ENCODE results near the gene TLCD3B. TPM values are rescaled to one million over a fixed set of nuclear protein-coding genes. Genes with fewer than 3 reads are reported as not detected.

TLCD3B gene
- total and polyA plus RNA-seq, 3 donors from 2014 or later, result 51.8 to 194 (median 82.7) TPM

DNA sequence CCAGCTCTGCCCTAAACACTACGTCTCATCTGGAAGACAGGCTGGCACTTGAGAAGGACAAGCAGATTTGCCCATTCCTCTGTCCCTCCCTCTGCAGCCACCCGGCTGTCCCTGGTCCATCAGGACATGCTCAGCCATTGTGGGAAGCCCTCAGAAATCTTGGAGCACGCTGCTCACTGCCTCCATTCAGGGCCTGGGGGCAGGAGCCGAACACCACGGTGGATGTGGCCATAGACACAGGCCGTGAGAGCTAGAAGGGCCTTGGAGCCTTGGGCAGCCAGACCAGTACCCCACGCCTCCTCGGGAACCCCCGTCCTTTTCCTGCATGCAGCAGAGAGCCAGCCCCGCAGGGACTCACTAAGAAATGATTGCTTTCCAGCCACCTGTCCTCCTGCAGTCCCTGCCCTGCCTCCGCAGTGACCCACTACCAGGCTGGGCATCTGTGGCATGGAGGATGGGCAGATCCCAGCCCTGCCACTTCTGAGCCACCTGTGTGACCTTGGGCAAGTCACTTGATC lies 23.6 kb downstream of the TLCD3B start:
- Histone ChIP-seq H3K27ac (no peak overlapping the region), H3K27me3 (no peaks in the 10 kb centered on the region), H3K4me1 (peaks cover 8% of the 10 kb centered on the region), H3K9me3 (no peaks in the 10 kb centered on the region), H3K36me3 (ENCODE audit: low read depth, missing control alignments) (no peaks in the 10 kb centered on the region), H3K4me3 (no peak overlapping the region)
- 71 to 100% methylated on average over 1 to 11 of the region's 11 CpGs for WGBS, 2 donors
- intact Hi-C loops (cut with DNase I; ENCODE audit: low total_unique reads), result no loop called here
- TF ChIP-seq POLR2A (IDR thresholded peaks at IDR 0.05), result no peak
- TF ChIP-seq, protein P1, sequence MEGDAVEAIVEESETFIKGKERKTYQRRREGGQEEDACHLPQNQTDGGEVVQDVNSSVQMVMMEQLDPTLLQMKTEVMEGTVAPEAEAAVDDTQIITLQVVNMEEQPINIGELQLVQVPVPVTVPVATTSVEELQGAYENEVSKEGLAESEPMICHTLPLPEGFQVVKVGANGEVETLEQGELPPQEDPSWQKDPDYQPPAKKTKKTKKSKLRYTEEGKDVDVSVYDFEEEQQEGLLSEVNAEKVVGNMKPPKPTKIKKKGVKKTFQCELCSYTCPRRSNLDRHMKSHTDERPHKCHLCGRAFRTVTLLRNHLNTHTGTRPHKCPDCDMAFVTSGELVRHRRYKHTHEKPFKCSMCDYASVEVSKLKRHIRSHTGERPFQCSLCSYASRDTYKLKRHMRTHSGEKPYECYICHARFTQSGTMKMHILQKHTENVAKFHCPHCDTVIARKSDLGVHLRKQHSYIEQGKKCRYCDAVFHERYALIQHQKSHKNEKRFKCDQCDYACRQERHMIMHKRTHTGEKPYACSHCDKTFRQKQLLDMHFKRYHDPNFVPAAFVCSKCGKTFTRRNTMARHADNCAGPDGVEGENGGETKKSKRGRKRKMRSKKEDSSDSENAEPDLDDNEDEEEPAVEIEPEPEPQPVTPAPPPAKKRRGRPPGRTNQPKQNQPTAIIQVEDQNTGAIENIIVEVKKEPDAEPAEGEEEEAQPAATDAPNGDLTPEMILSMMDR (IDR thresholded peaks at IDR 0.05), result no peak
- DNase-seq, result no peak

DNA sequence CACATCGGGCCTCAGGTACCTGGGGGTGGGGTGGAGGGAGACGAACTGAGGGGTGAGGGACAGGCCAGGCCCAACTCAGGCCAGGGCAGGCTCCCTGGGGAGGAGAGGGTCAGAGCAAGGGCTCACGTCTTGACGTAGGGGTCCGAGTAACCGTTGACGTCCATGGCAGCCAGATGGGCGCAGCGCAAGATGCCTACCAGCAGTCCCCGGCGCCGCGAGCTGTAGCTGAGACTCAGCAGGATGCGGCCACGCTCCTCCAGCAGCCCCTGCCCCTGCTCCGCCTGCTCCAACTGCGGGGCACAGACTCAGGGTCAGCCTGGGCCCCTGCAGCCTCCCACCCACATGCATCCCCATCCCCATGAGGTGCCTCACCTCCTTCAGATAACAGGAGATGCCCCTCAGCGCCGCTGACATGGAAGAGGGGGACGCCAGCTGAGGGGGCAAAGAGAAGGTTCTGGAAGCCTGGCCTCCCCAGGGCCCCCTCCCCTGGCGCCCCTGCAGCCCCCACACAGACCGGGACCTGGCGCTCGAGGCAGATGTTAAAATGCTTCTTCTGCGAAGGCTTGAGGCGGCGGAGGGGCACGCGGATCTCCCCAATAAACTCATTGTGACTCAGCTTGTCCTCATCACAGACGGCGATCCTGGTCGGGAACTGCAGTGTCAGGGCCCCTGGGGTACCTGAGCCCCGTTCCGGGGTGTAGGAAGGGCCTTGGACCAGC lies 24.3 kb downstream of the TLCD3B start:
- WGBS, 2 donors, result 85 to 89% methylated on average over 15 to 34 of the region's 34 CpGs

DNA sequence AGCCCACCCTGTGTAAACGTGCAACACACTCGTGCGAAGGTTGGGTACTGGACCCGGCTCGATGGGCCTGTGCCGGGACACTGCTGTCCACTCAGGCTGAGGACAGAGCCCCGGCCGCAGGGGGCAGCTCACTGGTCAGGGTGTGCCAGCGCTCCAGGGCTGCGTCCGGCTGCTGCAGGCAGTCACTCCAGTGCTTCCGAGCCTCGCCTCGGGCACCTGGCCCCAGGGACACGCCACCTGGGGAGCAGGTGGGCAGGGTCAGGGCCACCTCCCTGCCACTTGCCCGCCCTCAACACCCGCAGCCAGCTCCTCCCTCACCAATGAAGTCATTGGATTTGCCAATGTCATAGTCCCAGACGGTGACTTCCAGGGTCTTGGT lies 25.0 kb downstream of the TLCD3B start:
- intact Hi-C loops (cut with DNase I; ENCODE audit: low total_unique reads), result no loop called here
- Histone ChIP-seq H3K36me3 (ENCODE audit: low read depth, missing control alignments) (no peaks in the 10 kb centered on the region), H3K9me3 (no peaks in the 10 kb centered on the region), H3K27ac (no peak overlapping the region), H3K4me3 (no peak overlapping the region), H3K4me1 (peaks cover 7% of the 10 kb centered on the region), H3K27me3 (no peaks in the 10 kb centered on the region)
- no peak for DNase-seq
- no peak for TF ChIP-seq POLR2A (IDR thresholded peaks at IDR 0.05)
- TF ChIP-seq, protein P1 (IDR thresholded peaks at IDR 0.05), result no peak
- 92% methylated on average over 18 of the region's 18 CpGs; no CpG with 5 or more reads in 1 of the 2 donors for WGBS, 2 donors

More for the DNA sequence above, 24.3 kb downstream of the TLCD3B start:
- no peaks in the 10 kb centered on the region for H3K9me3 ChIP-seq
- no peak overlapping the region for H3K4me3 ChIP-seq
- no peaks in the 10 kb centered on the region for H3K27me3 ChIP-seq
- DNase-seq, result no peak
- no peak for TF ChIP-seq POLR2A (IDR thresholded peaks at IDR 0.05)
- TF ChIP-seq, protein P1 (IDR thresholded peaks at IDR 0.05), result no peak
- H3K27ac ChIP-seq, result no peak overlapping the region
- intact Hi-C loops (cut with DNase I; ENCODE audit: low total_unique reads), result no loop called here
- H3K36me3 ChIP-seq (ENCODE audit: low read depth, missing control alignments), result no peaks in the 10 kb centered on the region
- H3K4me1 ChIP-seq, result peaks cover 8% of the 10 kb centered on the region

- TF ChIP-seq POLR2A (IDR thresholded peaks at IDR 0.05), result no peak
- TF ChIP-seq, protein P1 (IDR thresholded peaks at IDR 0.05), result peak; percentile 57 to 86 (median 69)
- H3K9me3 ChIP-seq, result no peaks in the 10 kb centered on the region
- no peak for DNase-seq
- 66 to 73% methylated on average over 16 to 32 of the region's 35 CpGs for WGBS, 2 donors
- H3K4me3 ChIP-seq, result no peak overlapping the region
- no peaks in the 10 kb centered on the region for H3K36me3 ChIP-seq (ENCODE audit: low read depth, missing control alignments)
- H3K27me3 ChIP-seq, result no peaks in the 10 kb centered on the region
- no peak overlapping the region for H3K27ac ChIP-seq
- H3K4me1 ChIP-seq, result peaks cover 1% of the 10 kb centered on the region
- intact Hi-C loops (cut with DNase I; ENCODE audit: low total_unique reads), result no loop called here
Measured at GRCh38 chr16:30005341-30006094, 25.6 kb downstream of the TLCD3B start.
